ENCODE data around the gene VSX2. TPM values are rescaled to one million over a fixed set of nuclear protein-coding genes. Genes with fewer than 3 reads are reported as not detected.

Gene VSX2
- total RNA-seq, 1 donor from 2014 or later = not detected

GRCh38 chr14:74246542-74246941 lies 7.3 kb downstream of the VSX2 start:
- Histone ChIP-seq H3K27me3 (peaks cover 9% of the 10 kb centered on the region), H3K27ac (no peak overlapping the region), H3K9me3 (no peaks in the 10 kb centered on the region), H3K36me3 (no peaks in the 10 kb centered on the region), H3K4me3 (no peak overlapping the region), H3K4me1 (peaks cover 1 to 3% of the 10 kb centered on the region in 2 donors)
- TF ChIP-seq CTCF (IDR thresholded peaks at IDR 0.05) = no peak
- intact Hi-C loops (cut with DNase I) = no loop called here
- DNase-seq (ENCODE audit: low spot score in 2 of 2) = no peak

- H3K4me1 ChIP-seq = peaks cover 0 to 2% of the 10 kb centered on the region in 2 donors
- no peaks in the 10 kb centered on the region for H3K9me3 ChIP-seq
- intact Hi-C loops (cut with DNase I) = no loop called here
- H3K36me3 ChIP-seq = no peaks in the 10 kb centered on the region
- no peaks in the 10 kb centered on the region for H3K27me3 ChIP-seq
- no peak for DNase-seq (ENCODE audit: low spot score in 2 of 2)
- H3K27ac ChIP-seq = no peak overlapping the region
- TF ChIP-seq CTCF (IDR thresholded peaks at IDR 0.05) = no peak
- no peak overlapping the region for H3K4me3 ChIP-seq
These were observed 8.8 kb downstream of the VSX2 start for GRCh38 chr14:74248017-74248416.

- Histone ChIP-seq H3K27ac (no peak overlapping the region), H3K36me3 (no peaks in the 10 kb centered on the region), H3K4me3 (no peak overlapping the region), H3K4me1 (peaks cover 0 to 2% of the 10 kb centered on the region in 2 donors), H3K9me3 (no peaks in the 10 kb centered on the region), H3K27me3 (no peaks in the 10 kb centered on the region)
- DNase-seq (ENCODE audit: low spot score in 2 of 2) = no peak
- intact Hi-C loops (cut with DNase I) = loop anchor here (2.0 kb wide), 1 partner anchor 137 kb away; no protein-coding TSS in a partner anchor
- no peak for TF ChIP-seq CTCF (IDR thresholded peaks at IDR 0.05)
These were observed 10.5 kb downstream of the VSX2 start for GRCh38 chr14:74249433-74250375.

GRCh38 chr14:74255281-74255680 lies 16.0 kb downstream of the VSX2 start:
- Histone ChIP-seq H3K9me3 (no peaks in the 10 kb centered on the region), H3K4me1 (peaks cover 7 to 10% of the 10 kb centered on the region in 2 donors), H3K4me3 (no peak overlapping the region), H3K36me3 (no peaks in the 10 kb centered on the region), H3K27ac (no peak overlapping the region), H3K27me3 (peaks cover 4% of the 10 kb centered on the region)
- intact Hi-C loops (cut with DNase I) = no loop called here
- DNase-seq (ENCODE audit: low spot score in 2 of 2) = no peak
- no peak for TF ChIP-seq CTCF (IDR thresholded peaks at IDR 0.05)

GRCh38 chr14:74257078-74257940 lies 18.1 kb downstream of the VSX2 start:
- H3K27ac ChIP-seq = no peak overlapping the region
- H3K9me3 ChIP-seq = no peaks in the 10 kb centered on the region
- peaks cover 4% of the 10 kb centered on the region for H3K27me3 ChIP-seq
- peaks cover 5 to 10% of the 10 kb centered on the region in 2 donors for H3K4me1 ChIP-seq
- TF ChIP-seq CTCF (IDR thresholded peaks at IDR 0.05) = peak; percentile 75 to 90 (median 87)
- DNase-seq (ENCODE audit: low spot score in 2 of 2) = no peak
- intact Hi-C loops (cut with DNase I) = no loop called here
- peak overlapping the region; percentile 64 to 81 for H3K4me3 ChIP-seq
- H3K36me3 ChIP-seq = no peaks in the 10 kb centered on the region
